ENCODE data around the gene CCDC3.

The CCDC3 gene

GRCh38 chr10:12922117-12922900 is 79.2 kb downstream of the CCDC3 start:
- no peak for DNase-seq (ENCODE audit: low read depth in 2 of 2)

- no peak for DNase-seq (ENCODE audit: low read depth in 2 of 2)
Observed at GRCh38 chr10:12921163-12921562, 80.3 kb downstream of the CCDC3 start.

- no peak for DNase-seq (ENCODE audit: low read depth in 2 of 2)
Observed at GRCh38 chr10:12919574-12919973, 81.9 kb downstream of the CCDC3 start.

- no peak for DNase-seq (ENCODE audit: low read depth in 2 of 2)
Observed at GRCh38 chr10:12916587-12916986, 84.9 kb downstream of the CCDC3 start.

GRCh38 chr10:12915637-12916168 is 85.8 kb downstream of the CCDC3 start:
- DNase-seq (ENCODE audit: low read depth in 2 of 2), result no peak

- DNase-seq (ENCODE audit: low read depth in 2 of 2), result no peak
Observed at GRCh38 chr10:12914111-12914510, 87.4 kb downstream of the CCDC3 start.

- DNase-seq (ENCODE audit: low read depth in 2 of 2), result no peak
Observed at GRCh38 chr10:12911795-12912194, 89.7 kb downstream of the CCDC3 start.

- DNase-seq (ENCODE audit: low read depth in 2 of 2), result no peak
Observed at GRCh38 chr10:12910835-12911234, 90.7 kb downstream of the CCDC3 start.

GRCh38 chr10:12909836-12910185 is 91.7 kb downstream of the CCDC3 start:
- DNase-seq (ENCODE audit: low read depth in 2 of 2), result no peak

GRCh38 chr10:12909182-12909835 is 92.2 kb downstream of the CCDC3 start:
- no peak for DNase-seq (ENCODE audit: low read depth in 2 of 2)

GRCh38 chr10:12908773-12909172 is 92.7 kb downstream of the CCDC3 start:
- DNase-seq (ENCODE audit: low read depth in 2 of 2), result no peak

- DNase-seq (ENCODE audit: low read depth in 2 of 2), result no peak
Observed at GRCh38 chr10:12907656-12908055, 93.9 kb downstream of the CCDC3 start.

GRCh38 chr10:12906051-12906541 is 95.4 kb downstream of the CCDC3 start:
- no peak for DNase-seq (ENCODE audit: low read depth in 2 of 2)

GRCh38 chr10:12905067-12905466 is 96.4 kb downstream of the CCDC3 start:
- DNase-seq (ENCODE audit: low read depth in 2 of 2), result no peak

- DNase-seq (ENCODE audit: low read depth in 2 of 2), result no peak
Observed at GRCh38 chr10:12902851-12903358, 98.6 kb downstream of the CCDC3 start.

GRCh38 chr10:12902135-12902572 is 99.4 kb downstream of the CCDC3 start:
- peak in 1 of 2 donors; percentile 1 for DNase-seq (ENCODE audit: low read depth in 2 of 2)

- no peak for DNase-seq (ENCODE audit: low read depth in 2 of 2)
Observed at GRCh38 chr10:12899546-12899945, 102.0 kb downstream of the CCDC3 start.

- no peak for DNase-seq (ENCODE audit: low read depth in 2 of 2)
Observed at GRCh38 chr10:12898271-12898670, 103.2 kb downstream of the CCDC3 start.

GRCh38 chr10:12897278-12897677 is 104.2 kb downstream of the CCDC3 start:
- no peak for DNase-seq (ENCODE audit: low read depth in 2 of 2)

- no peak for DNase-seq (ENCODE audit: low read depth in 2 of 2)
Observed at GRCh38 chr10:12896251-12896650, 105.3 kb downstream of the CCDC3 start.

GRCh38 chr10:12892924-12893323 is 108.6 kb downstream of the CCDC3 start:
- DNase-seq (ENCODE audit: low read depth in 2 of 2), result no peak

- no peak for DNase-seq (ENCODE audit: low read depth in 2 of 2)
Observed at GRCh38 chr10:12890958-12891357, 110.6 kb downstream of the CCDC3 start.

GRCh38 chr10:12888470-12888869 is 113.0 kb downstream of the CCDC3 start:
- no peak for DNase-seq (ENCODE audit: low read depth in 2 of 2)
